ENCODE measurements around the gene RNPEP.
A peak's percentile ranks its signal among the peaks of the same experiment; 100 is the strongest.

The RNPEP gene

DNA sequence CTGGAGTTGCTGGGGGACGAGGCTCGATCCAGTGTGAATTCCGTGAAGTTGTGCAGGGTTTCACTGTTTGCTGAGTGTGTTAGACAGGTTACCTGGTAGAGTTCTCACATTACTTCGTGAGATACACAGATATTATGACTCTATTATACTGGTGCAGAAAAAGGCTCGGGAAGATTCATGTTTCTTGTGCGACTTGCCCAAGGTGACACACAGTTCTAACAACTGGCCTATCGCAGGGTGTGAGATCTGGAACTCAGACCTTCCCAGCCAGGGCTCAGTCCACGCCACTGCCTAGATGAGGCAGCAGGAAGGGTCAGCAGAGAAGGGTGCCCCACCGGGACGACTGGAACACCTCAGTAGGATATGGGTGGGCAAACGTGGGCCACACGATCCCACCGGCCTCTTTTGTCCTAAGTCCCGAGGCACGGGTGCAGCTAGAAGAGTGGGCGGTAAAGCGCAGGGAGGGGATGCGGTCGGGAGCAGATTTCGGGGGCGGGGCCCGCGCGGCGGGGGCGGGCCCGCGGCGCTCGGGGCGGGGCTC lies 296 bp upstream of the RNPEP start:
- Histone ChIP-seq H3K4me1 (peaks cover 5% of the 10 kb centered on the region; the same call in 1 of the 2 replicates), H3K9me3 (no peaks in the 10 kb centered on the region), H3K27me3 (ENCODE audit: low read depth) (no peaks in the 10 kb centered on the region), H3K4me3 (peak overlapping the region; percentile 87), H3K36me3 (replicated peaks) (peaks cover 3% of the 10 kb centered on the region; the same call in 1 of the 2 replicates)
- peak; percentile 40 to 84 for DNase-seq (ENCODE audit: low spot score in 2 of 2)
- in situ Hi-C loops (cut with MboI; ENCODE audit: low sequenced_read_pairs): no loop called here

DNA sequence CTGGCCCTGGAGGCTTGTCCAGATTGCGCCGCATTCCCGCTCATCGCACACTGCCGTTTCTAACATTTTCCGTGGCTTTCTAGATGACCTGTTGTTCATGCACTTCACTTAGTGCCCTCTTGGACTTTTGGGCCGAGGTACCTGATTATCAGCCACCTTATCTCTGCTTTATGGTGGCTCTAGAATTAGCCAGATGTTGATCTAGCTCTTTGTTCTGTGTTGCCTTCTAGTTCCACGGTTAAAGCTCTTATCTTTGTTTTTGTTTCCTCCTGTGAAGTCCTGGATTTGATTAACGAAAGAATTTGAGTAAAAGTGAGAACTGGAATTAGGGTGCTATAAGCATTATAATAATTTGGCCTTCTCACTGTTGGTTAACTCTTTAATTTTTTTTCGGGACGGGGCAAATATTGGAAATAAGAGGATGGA lies 945 bp downstream of the RNPEP start:
- Histone ChIP-seq H3K4me1 (peaks cover 5% of the 10 kb centered on the region; the same call in 1 of the 2 replicates), H3K36me3 (replicated peaks) (peaks cover 4% of the 10 kb centered on the region), H3K27me3 (ENCODE audit: low read depth) (no peaks in the 10 kb centered on the region), H3K9me3 (no peaks in the 10 kb centered on the region), H3K4me3 (peak overlapping the region; percentile 87)
- DNase-seq (ENCODE audit: low spot score in 2 of 2): no peak
- in situ Hi-C loops (cut with MboI; ENCODE audit: low sequenced_read_pairs): no loop called here

- peaks cover 14% of the 10 kb centered on the region for H3K36me3 ChIP-seq (replicated peaks)
- H3K4me1 ChIP-seq: peaks cover 5% of the 10 kb centered on the region; the same call in 1 of the 2 replicates
- no peak for DNase-seq (ENCODE audit: low spot score in 2 of 2)
- in situ Hi-C loops (cut with MboI; ENCODE audit: low sequenced_read_pairs): no loop called here
- H3K4me3 ChIP-seq: peak overlapping the region; percentile 87; the same call in 1 of the 2 replicates
- H3K27me3 ChIP-seq (ENCODE audit: low read depth): no peaks in the 10 kb centered on the region
- H3K9me3 ChIP-seq: no peaks in the 10 kb centered on the region
Observed at GRCh38 chr1:201984446-201984845, 2.0 kb downstream of the RNPEP start.

DNA sequence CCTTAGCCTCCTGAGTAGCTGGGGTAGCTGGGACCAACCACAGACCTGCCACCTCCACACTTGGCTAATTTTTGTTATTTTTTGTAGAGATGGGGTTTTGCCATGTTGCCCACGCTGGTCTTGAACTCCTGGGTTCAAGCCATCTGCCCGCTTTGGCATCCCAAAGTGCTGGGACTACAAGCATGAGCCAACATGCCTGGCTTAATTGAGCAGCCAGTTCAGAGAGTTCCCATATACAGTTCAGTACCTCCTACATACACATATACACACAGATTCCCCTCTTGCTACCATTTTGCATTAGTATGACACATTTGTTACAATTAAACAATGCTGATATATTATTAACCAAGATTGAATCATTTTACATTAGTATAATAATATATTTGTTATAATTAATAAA lies 2.9 kb downstream of the RNPEP start:
- Histone ChIP-seq H3K27me3 (ENCODE audit: low read depth) (no peaks in the 10 kb centered on the region), H3K9me3 (no peaks in the 10 kb centered on the region), H3K4me3 (no peak overlapping the region), H3K4me1 (peaks cover 5% of the 10 kb centered on the region; the same call in 1 of the 2 replicates), H3K36me3 (replicated peaks) (peaks cover 21% of the 10 kb centered on the region)
- DNase-seq (ENCODE audit: low spot score in 2 of 2): no peak
- in situ Hi-C loops (cut with MboI; ENCODE audit: low sequenced_read_pairs): no loop called here

DNA sequence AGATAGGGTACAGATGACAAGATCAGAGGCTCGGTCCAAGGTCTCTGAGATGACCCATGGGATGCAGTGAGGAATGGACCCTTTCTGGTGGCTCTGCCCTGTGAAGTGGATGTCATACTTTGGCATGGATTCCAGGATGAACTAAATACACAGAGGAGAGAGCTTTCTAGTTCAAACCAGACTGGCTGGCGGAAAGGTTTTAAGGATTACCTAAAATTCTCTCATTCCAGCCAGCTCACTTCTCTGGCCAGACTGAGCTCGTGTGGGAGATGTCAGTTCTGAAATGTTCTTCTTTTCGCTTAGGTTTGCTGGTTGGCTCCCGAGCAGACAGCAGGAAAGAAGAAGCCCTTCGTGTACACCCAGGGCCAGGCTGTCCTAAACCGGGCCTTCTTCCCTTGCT lies 6.2 kb downstream of the RNPEP start:
- H3K36me3 ChIP-seq (replicated peaks): peaks cover 46% of the 10 kb centered on the region
- no peaks in the 10 kb centered on the region for H3K27me3 ChIP-seq (ENCODE audit: low read depth)
- in situ Hi-C loops (cut with MboI; ENCODE audit: low sequenced_read_pairs): no loop called here
- DNase-seq (ENCODE audit: low spot score in 2 of 2): no peak
- no peaks in the 10 kb centered on the region for H3K9me3 ChIP-seq
- peaks cover 5% of the 10 kb centered on the region; the same call in 1 of the 2 replicates for H3K4me1 ChIP-seq
- H3K4me3 ChIP-seq: no peak overlapping the region

GRCh38 chr1:201989354-201990128 lies 7.1 kb downstream of the RNPEP start:
- Histone ChIP-seq H3K4me3 (no peak overlapping the region), H3K4me1 (peaks cover under 1% of the 10 kb centered on the region; the same call in 1 of the 2 replicates), H3K9me3 (no peaks in the 10 kb centered on the region), H3K36me3 (replicated peaks) (peaks cover 49% of the 10 kb centered on the region), H3K27me3 (ENCODE audit: low read depth) (no peaks in the 10 kb centered on the region)
- in situ Hi-C loops (cut with MboI; ENCODE audit: low sequenced_read_pairs): no loop called here
- DNase-seq (ENCODE audit: low spot score in 2 of 2): no peak

DNA sequence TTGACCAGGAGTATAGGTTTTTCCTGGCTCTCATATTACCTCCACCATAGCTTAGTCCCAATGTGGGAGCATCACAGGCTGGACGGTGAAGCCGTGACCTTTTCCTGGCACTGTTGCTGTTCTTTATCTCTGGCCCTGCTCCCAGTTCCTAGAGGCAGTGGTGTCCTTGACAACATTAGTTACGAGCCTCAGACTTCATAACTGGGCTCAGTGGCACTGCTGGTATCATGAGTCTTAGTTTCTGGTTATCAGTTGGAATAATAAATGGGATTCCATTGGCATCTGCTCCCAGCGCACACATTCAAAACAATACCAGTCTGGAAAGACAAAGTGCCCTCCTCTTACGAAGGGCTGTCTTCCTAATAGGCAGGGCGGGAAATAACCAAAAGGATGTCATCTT lies 8.0 kb downstream of the RNPEP start:
- Histone ChIP-seq H3K36me3 (replicated peaks) (peaks cover 52% of the 10 kb centered on the region), H3K4me3 (no peak overlapping the region), H3K9me3 (no peaks in the 10 kb centered on the region), H3K27me3 (ENCODE audit: low read depth) (no peaks in the 10 kb centered on the region), H3K4me1 (no peaks in the 10 kb centered on the region)
- DNase-seq (ENCODE audit: low spot score in 2 of 2): no peak
- in situ Hi-C loops (cut with MboI; ENCODE audit: low sequenced_read_pairs): no loop called here

- H3K9me3 ChIP-seq: no peaks in the 10 kb centered on the region
- peak; percentile 49 to 53 for DNase-seq (ENCODE audit: low spot score in 2 of 2)
- in situ Hi-C loops (cut with MboI; ENCODE audit: low sequenced_read_pairs): no loop called here
- peaks cover 73% of the 10 kb centered on the region for H3K36me3 ChIP-seq (replicated peaks)
- H3K27me3 ChIP-seq (ENCODE audit: low read depth): no peaks in the 10 kb centered on the region
- H3K4me3 ChIP-seq: no peak overlapping the region
- H3K4me1 ChIP-seq: no peaks in the 10 kb centered on the region
Observed at GRCh38 chr1:201999625-202000238, 17.3 kb downstream of the RNPEP start.

DNA sequence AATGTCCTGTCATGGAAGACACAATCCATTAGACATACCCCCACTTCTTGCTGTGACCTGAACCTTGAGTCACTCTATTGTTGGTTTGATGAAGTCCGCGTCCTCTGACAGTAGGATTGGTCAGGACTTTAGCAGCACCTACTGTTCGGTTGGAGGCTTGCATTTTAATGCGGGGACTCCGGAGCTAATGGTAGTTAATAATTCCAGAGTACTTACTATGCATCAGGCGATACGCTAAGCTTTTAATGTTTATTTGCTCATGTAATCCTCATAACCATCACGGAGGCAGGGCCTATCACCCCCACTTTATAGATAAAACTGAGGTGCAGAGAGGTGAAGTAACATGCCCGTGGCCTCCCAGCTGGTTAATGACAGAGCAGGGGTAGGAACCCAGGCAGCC lies 20.1 kb downstream of the RNPEP start:
- in situ Hi-C loops (cut with MboI; ENCODE audit: low sequenced_read_pairs): no loop called here

DNA sequence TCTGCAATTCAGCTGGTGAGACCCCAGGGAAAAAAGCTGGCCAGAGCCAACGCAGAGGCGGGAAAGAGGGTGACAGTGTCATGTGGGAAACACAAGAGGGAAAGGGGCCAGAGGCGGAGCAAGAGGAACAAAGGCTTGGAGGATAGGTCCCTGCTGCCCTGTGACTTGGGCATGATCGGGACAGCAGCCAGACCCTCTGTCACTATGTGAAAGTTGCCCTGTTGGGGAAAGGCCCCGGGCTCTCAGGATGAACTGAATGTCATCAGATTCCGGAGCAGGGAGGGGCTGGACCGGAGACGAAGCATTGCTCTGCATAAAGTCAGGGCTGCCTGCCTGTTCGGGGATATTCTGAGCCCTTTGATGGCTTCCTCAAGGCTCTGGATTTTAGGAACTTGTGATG lies 22.3 kb downstream of the RNPEP start:
- no peaks in the 10 kb centered on the region for H3K4me1 ChIP-seq
- no peaks in the 10 kb centered on the region for H3K9me3 ChIP-seq
- no peak overlapping the region for H3K4me3 ChIP-seq
- no peaks in the 10 kb centered on the region for H3K27me3 ChIP-seq (ENCODE audit: low read depth)
- no peak for DNase-seq (ENCODE audit: low spot score in 2 of 2)
- peaks cover 61% of the 10 kb centered on the region for H3K36me3 ChIP-seq (replicated peaks)
- in situ Hi-C loops (cut with MboI; ENCODE audit: low sequenced_read_pairs): loop anchor here (5.0 kb wide), 1 partner anchor 118 kb away; the partner anchor contains the start of gene GPR37L1

More for the DNA sequence above, 20.1 kb downstream of the RNPEP start:
- no peaks in the 10 kb centered on the region for H3K4me1 ChIP-seq
- no peak for DNase-seq (ENCODE audit: low spot score in 2 of 2)
- no peaks in the 10 kb centered on the region for H3K9me3 ChIP-seq
- no peak overlapping the region for H3K4me3 ChIP-seq
- no peaks in the 10 kb centered on the region for H3K27me3 ChIP-seq (ENCODE audit: low read depth)
- peaks cover 64% of the 10 kb centered on the region for H3K36me3 ChIP-seq (replicated peaks)

- no peaks in the 10 kb centered on the region for H3K27me3 ChIP-seq (ENCODE audit: low read depth)
- no peaks in the 10 kb centered on the region for H3K4me1 ChIP-seq
- H3K36me3 ChIP-seq (replicated peaks): peaks cover 49% of the 10 kb centered on the region
- no peaks in the 10 kb centered on the region for H3K9me3 ChIP-seq
- DNase-seq (ENCODE audit: low spot score in 2 of 2): peak in 1 of 2 experiments; percentile 21
- no peak overlapping the region for H3K4me3 ChIP-seq
- in situ Hi-C loops (cut with MboI; ENCODE audit: low sequenced_read_pairs): loop anchor here (5.0 kb wide), 1 partner anchor 116 kb away; the partner anchor contains the start of gene GPR37L1
Observed at GRCh38 chr1:202005958-202006357, 23.5 kb downstream of the RNPEP start.

DNA sequence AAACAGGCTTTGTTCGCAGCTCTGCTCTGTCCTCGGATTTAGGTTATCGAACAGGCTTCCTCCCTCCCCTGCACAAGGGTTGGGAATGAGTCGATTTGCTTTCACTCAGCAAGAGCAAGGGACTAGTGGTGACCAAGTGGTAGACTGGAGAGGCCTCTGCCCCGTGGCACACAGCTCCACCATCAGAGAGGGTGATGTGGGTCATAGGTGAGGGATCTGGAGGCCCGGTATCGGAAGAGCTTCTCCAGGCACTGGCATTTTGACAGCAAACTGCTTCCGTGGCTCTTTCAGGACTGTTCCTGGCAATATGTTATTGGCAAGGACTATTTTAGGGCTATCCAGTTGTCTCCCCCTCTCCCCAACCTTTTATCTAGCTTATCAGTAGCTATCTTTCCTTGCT lies 24.9 kb downstream of the RNPEP start:
- Histone ChIP-seq H3K9me3 (no peaks in the 10 kb centered on the region), H3K27me3 (ENCODE audit: low read depth) (no peaks in the 10 kb centered on the region), H3K36me3 (replicated peaks) (peaks cover 39% of the 10 kb centered on the region), H3K4me1 (no peaks in the 10 kb centered on the region), H3K4me3 (no peak overlapping the region)
- in situ Hi-C loops (cut with MboI; ENCODE audit: low sequenced_read_pairs): loop anchor here (5.0 kb wide), 1 partner anchor 115 kb away; the partner anchor contains the start of gene GPR37L1
- no peak for DNase-seq (ENCODE audit: low spot score in 2 of 2)

- DNase-seq (ENCODE audit: low spot score in 2 of 2): no peak
- in situ Hi-C loops (cut with MboI; ENCODE audit: low sequenced_read_pairs): loop anchor here (5.0 kb wide), 1 partner anchor 114 kb away; the partner anchor contains the start of gene GPR37L1
- H3K4me1 ChIP-seq: no peaks in the 10 kb centered on the region
- peaks cover 32% of the 10 kb centered on the region for H3K36me3 ChIP-seq (replicated peaks)
- no peak overlapping the region for H3K4me3 ChIP-seq
- H3K9me3 ChIP-seq: no peaks in the 10 kb centered on the region
- H3K27me3 ChIP-seq (ENCODE audit: low read depth): no peaks in the 10 kb centered on the region
Observed at GRCh38 chr1:202007805-202008489, 25.5 kb downstream of the RNPEP start.

Measured in HAP-1 (cell line).